HG03442 (cell line): ENCODE results near the gene ZNF441.
"Not testable (repeated sequence)": the region's sequence is repeated elsewhere in the genome, so short reads cannot be mapped to it uniquely, and the experiment has no call there.

ENCODE experiments used
- ATAC-seq: cut with Tn5 transposase; IDR thresholded peaks from one replicate; pipeline ENCODE4 v1.9.1; 2021; ENCODE audit warnings: mild to moderate bottlenecking, moderate library complexity; ENCODE audit not compliant: unreplicated experiment

Gene ZNF441

GRCh38 chr19:11766597-11767591 lies at the start of gene ZNF441:
Gene ZNF441 (plus strand): TSS chr19:11767000. CDS start chr19:11767194, 194 bp downstream.
- ATAC-seq = peak; percentile 91

DNA sequence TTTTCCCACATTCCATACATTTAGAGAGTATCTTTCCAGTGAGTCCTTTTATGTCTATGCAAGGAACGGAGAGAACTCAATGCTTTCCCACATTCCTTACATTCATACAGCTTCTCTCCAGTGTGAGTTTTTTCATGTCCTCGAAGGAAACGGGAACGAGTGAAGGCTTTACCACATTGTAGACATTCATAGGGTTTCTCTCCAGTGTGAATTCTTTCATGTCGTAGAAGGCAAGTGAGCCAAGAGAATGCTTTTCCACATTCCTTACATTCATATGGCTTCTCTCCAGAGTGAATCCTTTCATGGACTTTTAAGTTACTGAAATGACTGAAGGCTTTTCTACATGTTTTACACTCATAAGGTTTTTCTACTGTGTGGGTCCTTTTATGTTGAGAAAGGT lies 45.1 kb upstream of the ZNF441 start:
- ATAC-seq = no peak

GRCh38 chr19:11722414-11722813 lies 44.4 kb upstream of the ZNF441 start:
- ATAC-seq = no peak

- no peak for ATAC-seq
Measured at GRCh38 chr19:11729586-11729985, 37.2 kb upstream of the ZNF441 start.

DNA sequence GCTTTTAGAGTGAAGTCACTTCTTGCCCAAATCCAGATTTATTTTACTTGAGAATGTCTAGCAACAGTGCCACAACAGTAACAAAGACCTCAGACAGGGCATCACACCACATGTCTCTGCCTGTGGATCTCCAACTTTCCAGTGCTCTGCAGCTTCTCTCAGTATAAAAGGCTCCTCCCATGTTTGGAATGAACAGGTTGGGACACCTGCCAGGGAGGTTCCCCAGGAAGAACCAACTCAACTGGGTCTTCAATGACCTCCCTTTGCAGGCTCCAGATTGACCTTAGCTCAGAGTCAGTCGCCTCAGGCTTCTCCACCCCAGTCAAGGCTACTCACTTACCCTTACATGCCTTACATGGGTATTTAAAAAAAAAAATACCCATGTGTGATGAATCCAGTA lies 31.4 kb upstream of the ZNF441 start:
- ATAC-seq = no peak

DNA sequence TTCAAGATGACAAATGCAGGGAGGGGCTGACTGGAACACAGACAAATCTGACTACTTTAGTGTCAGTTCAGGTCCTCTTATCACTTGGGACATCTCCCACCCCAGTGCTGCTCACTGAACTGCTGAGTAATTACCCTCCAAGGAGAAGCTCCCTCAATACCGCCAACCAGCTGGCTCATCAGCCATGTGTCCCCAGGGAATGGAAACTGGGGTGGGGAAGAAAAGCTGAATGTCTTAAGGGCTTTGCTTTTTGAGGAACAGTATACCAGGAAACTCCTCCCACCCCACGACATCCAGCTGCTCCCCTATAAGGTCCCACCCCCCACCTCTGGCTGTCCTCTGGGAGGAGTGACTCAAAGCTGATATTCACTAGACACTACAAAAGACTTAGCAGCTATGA lies 30.1 kb upstream of the ZNF441 start:
- ATAC-seq = no peak

DNA sequence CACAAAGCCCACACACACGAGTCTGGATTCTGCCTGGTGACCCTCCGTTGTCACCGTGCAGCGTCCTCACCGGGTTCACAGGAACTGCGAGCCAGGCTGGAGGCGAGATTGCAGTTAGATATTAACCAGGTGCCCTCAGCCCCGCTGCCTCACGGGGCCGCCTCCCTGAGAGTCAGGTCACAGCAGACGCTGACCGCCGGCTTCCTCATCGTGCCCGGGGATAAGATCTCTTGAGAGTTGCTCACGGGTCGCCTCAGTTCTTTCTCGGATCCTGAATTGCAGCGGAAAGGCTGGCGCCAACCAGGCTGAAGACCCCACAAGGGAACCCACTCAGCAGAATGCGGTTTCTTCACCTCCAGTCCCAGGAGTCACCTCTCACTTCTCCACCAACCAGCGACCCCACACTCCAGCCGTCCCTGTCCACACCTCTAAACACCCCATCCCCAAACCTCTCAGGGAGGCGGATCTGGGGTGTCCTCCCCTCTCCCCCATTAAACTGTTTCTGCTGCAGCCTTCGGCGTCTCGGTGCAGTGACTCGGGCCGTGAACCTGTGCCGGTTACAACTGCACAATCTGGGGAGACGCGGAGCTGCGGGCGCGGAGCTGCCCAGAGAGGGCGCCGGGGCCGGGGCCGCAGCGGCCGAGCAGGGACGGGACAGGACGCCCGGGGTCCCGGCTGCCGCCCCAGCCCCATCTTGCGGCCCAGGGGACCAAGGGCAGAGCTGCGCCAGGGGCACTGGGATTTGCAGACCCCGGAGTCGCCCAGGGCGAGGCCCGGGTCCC lies 28.6 kb upstream of the ZNF441 start:
- ATAC-seq = peak; percentile 24

- ATAC-seq = peak; percentile 88
Measured at GRCh38 chr19:11738746-11739620, 27.8 kb upstream of the ZNF441 start, which contains the start of gene ZNF823. Gene ZNF823 (minus strand): TSS chr19:11738946. CDS start chr19:11738819, 127 bp downstream.

GRCh38 chr19:11745869-11746268 lies 20.9 kb upstream of the ZNF441 start:
- ATAC-seq = no peak

DNA sequence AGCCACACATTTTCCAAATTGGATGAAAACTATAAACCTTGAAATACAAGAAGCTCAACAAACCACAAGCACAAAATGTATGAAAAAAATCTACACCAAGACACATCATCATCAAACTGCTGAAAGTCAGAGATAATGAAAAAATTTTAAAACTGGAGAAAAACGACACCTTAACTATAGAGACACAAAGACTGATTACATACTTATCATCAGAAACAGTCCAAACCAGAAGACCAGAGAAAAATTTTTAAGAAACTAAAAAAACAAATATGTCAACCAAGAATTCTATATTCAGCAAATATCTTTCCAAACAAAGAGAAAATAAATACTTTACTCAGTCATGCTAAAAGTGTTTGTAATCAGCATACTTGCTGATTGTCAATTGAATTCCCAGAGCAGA lies 19.5 kb upstream of the ZNF441 start:
- ATAC-seq = no peak

- ATAC-seq = no peak
Measured at GRCh38 chr19:11749751-11750150, 17.0 kb upstream of the ZNF441 start.

DNA sequence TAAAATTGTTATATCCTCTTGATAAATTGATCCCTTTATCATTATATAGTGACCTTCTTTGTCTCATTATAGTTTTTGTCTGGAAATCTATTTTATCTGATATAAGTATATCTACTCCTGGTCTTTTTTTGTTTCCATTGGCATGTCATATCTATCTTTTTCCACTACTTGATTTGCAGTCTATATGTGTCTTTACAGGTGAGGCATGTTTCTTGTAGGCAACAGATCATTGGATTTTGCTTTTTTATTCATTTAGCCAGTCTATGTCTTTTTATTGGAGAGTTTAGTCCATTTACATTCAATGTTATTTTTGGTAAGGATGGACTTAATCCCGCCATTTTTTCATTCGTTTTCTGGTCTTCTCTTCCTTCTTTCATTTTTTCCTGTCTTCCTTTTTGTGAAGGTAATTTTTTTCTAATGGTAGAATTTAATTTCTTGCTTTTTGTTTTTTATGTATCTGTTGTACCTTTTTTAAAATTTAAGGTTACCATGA lies 14.5 kb upstream of the ZNF441 start:
- no peak for ATAC-seq

- ATAC-seq = no peak
Measured at GRCh38 chr19:11754663-11755062, 12.1 kb upstream of the ZNF441 start.

DNA sequence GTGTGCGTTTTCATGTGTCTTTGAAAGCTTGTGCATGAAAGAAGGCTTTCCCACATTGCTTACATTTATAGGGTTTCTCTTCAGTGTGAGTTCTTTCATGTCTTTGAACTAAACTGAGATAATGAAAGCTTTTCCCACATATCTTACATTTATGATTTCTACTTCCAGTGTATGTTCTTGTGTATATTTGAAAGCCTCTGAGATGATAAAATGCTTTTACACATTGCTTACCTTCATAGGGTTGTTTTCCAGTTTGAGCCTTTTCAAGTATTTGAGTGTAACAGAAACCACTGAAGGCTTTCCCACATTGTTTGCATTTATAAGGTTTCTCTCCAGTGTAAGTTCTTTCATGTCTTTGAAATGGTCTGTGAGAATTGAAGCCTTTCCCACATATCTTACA lies 9.8 kb upstream of the ZNF441 start:
- no peak for ATAC-seq

DNA sequence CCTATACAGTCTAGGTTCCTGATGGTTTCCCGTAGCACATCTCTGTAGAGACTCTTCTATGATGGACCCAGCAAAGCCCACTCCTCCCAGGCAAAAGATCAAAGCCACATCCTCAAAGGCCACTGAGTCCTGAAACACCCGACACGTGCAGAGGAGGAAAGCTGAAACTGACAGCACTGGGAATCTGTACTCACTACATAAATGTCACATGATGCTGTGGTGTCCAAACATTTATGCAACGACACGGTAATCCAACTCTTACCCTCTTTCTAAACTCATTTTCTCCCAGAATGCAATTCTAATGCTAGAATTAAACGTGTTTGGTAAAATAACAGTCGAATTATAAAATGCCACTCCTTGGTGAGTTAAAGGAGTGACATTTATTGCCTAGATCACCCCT lies 7.0 kb upstream of the ZNF441 start:
- ATAC-seq = no peak

DNA sequence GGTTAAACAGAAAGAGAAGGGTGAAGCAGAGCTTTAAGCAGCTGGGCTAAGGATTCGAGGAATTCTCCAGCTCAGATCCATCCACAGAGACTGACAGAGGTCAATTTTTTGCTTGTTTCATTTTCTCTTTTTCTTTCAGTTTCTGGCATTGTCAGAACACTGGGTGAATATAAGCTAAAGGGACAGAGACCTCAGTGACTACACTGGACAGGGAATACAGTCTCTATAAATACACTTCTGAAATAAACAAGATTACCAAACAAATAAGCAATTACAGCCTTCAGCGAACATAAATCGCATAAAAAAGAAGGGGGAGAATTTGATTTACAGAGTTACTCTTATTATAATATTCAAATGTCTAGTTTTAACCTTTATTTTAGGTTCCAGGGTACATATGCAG lies 3.7 kb upstream of the ZNF441 start:
- ATAC-seq = no peak

- ATAC-seq = no peak
Measured at GRCh38 chr19:11763611-11764010, 3.2 kb upstream of the ZNF441 start.

DNA sequence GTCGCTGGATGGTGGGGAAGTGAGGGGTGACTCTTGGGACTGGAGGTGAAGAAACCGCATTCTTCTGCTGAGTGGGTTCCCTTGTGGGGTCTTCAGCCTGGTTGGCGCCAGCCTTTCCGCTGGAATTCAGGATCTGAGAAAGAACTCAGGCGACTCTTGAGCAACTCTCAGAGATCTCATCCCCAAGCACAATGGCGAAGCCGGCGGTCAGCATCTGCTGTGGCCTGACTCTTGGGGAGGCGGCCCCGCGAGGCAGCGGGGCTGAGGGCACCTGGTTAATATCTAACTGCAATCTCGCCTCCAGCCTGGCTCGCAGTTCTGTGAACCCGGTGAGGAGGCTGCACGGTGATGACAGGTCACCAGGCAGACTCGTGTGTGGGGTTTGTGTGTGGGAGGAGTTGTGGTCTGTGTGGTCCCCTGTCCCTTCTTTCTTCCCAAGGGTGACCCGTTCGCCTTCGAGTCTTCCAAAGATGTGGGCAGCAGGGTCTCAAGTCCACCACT lies 883 bp downstream of the ZNF441 start:
- peak; percentile 12 for ATAC-seq

- no peak for ATAC-seq
Measured at GRCh38 chr19:11769995-11770394, 3.2 kb downstream of the ZNF441 start.

DNA sequence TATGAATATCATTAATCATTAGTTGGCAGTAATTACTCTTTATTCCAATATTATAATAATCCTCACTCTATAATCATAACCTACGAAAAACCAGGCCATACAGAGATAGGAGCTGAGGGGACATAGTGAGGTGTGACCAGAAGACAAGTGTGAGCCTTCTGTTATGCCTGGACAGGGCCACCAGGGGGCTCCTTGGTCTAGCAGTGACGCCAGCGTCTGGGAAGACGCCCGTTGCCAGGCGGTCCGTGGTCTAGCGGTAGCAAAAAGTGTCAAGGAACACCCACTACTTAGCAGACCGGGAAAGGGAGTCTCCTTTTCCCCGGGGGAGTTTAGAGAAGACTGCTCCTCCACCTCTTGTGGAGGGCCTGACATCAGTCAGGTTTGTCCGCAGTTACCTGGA lies 4.7 kb downstream of the ZNF441 start:
- not testable (repeated sequence) for ATAC-seq
